GM19455 (cell line): ENCODE results near the gene EOLA1.
"Not testable (repeated sequence)": the region's sequence is repeated elsewhere in the genome, so short reads cannot be mapped to it uniquely, and the experiment has no call there.

Experiments used
- ATAC-seq: cut with Tn5 transposase; IDR thresholded peaks from one replicate; pipeline ENCODE4 v1.9.1; 2021; ENCODE audit not compliant: unreplicated experiment

The EOLA1 gene

DNA sequence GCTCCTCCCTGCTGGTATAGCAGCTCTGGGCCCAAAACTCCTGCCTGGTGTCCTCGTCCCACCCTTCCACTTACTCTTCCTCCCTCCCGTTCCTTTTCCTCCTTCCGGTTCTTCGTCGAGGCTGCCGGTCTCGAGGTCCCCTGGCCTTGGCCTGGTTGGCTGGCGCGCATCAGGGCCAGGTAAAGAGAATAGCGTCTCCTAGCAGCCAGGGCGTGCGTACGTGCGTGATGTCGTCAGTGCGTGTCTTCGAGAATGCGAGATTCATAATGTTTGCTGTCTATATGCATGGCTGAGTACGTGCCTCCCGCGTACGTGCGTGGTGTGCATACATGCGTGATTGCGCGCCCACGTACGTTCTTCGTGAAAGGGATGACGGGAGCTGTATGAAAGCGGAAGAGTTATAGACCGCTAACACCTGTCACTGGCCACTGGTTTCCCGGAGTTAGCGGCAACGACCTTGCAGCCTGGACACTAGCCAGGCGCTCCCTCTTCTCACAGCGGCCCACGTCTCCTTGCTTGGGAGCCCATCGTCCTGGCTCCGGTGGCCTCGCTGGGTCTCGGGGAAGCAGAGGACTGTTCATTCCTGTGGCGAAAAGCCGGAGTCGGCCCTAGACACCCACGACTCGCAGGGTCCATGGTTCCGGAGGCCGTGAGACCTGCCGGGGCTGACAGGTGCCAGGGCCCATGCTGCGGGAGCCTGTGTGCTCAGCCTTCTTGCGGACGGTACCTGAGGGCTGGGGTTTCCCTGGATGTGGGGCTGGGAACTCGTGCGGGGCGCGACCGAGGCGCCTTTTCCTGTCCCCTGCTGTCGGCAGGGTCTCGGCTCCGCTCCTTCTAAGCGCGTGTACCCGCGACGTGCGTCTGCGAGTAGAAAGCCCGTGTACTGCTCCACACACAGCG is at the start of gene EOLA1:
EOLA1 (plus strand) TSS at position 392 of the 900 bp plus-strand sequence. CDS start 4,619 bp downstream, outside the sequence.
- peak; percentile 79 for ATAC-seq

DNA sequence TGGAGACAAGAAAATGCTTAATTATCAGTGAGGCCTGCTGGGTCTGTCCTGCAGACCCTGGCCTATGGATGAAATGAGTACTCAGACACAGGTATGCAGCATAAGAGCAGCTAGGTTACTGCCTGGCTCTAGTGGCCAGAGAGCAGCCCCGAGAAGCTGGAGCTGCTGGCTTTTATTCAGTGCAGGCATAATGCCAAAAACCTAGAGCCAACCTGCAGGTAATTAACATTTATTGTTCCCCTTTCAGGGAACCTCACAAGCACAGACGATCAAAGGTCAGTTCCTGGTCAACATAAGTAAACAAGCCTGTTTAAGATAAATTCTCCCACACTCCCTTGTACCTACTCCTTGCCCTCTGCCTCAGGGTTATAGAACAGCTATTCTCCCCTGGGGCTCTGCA is 49.0 kb upstream of the EOLA1 start:
- no peak for ATAC-seq

DNA sequence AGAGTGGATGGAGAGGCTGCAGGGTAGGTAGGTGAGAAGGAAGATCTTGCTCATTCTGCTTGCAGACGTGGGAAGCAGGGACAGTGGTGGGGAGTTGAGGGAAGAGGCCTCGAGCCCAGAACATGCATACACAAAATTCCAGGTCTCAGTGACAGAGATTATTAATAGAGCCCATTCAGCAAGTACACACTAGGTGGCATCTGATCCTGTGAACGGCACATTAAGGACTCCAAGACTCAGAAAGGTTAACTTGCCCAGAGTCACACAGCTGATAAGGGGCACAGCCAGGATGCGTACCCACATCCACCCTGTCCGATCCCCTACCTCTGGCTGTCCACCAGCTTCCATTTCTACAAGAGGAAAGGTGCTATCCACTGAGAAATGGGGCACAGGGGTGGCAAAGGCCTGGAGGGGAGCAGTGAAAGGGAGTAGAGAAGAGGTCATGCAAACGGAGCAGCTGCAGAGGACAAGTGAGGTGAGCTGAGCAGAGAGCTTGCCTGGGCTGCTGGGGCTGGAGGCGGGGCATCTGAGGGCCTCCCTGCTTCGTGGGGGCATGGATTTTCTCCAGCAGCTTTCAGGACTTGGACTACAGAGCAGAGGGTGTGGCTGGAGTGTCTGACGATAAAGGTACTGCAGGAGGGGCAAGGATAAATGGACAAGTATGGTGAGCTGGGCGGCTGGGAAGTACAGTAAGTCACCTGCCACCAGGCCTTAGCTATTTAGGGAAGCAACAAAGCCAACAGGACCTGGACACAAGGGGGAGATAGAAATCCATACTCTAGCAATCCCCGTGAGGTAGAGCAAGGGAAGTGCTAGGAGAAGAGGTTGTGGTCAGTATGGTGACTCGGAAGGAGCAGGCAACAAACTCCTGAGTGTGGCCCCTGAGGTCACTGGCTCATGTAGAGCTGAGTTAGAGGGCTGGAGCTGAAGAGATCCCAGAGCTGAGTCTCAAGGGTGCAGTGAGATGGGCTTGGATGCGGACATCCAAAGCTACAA is 46.9 kb upstream of the EOLA1 start:
- ATAC-seq = no peak

DNA sequence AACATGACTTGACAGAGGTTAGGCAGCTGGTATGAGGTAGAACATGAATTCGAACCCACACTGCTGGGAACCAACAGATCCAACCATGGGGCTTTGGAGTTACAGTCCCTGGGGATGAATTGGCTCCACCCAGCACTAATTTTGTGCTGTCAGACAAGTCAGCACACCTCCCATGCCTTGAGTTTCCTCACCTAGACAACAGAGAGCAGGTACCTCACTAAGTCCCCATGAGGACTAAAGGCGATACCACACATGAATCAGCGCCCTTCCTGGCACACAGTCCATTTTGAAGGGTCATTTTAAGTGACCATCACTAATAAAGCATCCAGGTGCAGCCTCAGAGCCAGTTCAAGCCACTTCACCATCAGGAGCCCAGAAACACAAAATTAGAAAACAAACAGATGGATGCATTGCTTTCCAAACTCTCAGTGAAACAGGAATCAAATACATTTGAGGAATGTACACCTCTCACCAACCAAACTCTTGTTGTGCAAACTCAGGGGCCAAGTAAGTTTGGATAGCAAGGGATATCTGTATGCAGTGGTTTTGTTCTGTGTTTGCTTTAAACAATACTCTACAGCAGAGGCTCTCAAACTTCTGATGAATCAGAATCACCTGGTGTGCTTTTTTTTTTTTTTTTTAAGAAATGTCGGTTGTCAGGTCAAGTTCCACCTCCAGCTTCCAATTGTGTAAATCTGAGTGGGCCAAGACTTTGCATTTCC is 45.8 kb upstream of the EOLA1 start:
- ATAC-seq = no peak

DNA sequence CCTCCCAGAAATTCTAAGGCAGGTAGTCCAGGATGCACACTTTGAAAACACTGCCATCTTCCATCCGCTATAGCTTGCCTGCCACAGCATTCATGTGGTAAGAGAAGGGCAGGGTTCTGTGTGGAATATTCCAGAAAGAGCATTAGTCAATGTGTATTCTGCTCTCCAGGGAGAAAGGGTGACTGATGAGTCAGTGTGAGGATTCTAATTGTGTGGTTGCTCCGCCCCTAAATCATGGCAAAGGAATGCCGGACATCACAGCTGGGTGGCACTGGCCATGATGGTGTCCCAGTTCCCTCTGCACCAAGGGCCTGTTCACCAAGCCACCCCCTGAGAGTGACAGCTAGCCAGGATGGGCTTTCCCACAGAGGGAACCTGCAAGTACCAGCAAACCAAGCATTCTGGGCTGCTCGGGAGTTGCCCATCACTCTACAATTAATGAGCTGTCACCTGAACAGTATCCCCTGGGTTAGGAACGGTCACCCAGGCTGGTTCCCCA is 45.2 kb upstream of the EOLA1 start:
- no peak for ATAC-seq

DNA sequence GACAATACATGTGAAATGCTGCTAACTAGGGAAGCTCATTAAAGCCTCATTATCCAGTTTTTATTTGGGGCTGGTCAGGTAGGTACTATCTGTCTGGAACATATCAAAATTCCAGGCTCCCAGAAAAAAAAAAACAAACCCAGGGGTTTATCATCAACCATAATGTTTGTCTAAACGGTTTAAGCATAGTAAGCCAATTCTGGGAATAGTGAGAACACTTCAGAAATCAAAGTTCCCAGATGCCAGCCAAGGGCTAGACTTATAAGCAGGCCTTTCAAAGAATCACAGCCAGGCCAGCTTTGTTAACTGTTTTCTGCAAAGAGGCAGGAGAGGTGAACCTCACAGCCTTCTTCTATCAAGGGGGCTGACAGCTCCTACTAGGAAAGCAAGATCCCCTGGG is 43.8 kb upstream of the EOLA1 start:
- ATAC-seq = no peak

- no peak for ATAC-seq
Measured at GRCh38 chrX:149497626-149498025, 43.2 kb upstream of the EOLA1 start.

- ATAC-seq = no peak
Measured at GRCh38 chrX:149498767-149499166, 42.0 kb upstream of the EOLA1 start.

DNA sequence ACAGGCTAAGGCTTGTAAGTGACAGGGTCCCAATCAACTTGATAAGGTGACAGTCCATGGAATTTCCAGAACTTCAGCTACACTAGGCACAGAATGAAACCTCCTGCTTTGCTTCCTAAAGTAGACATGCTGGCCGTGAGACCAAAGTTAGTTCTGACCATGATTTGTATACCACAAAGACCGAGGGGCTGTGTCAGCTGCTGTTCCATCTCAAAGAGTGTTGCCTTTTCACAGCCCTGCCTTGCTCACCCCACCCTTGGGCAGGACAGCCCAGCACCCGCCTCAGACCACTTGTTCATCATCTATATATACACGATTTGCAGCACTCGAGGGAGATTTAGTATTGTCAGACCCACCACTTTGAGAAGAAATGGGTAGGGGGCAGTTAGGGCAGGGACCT is 41.0 kb upstream of the EOLA1 start:
- ATAC-seq = no peak

DNA sequence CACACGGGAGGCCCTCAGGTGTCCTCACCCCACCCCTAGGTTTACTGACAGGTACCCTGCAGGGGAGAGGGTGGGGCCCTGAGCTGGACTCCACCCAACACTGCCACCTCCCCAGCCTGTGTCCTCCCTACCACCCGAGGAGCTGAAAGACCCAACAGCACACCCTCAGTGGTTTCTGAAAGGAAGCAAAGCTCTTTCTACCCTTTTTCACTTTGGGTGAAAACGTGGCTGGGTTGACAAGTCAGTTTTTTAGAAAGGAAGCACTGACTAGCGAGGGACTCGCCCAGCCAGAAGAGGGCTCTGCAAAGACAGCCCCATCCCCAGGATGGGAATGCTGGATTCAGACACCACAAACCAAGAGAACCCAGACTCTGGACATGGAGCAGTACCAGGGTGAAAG is 37.9 kb upstream of the EOLA1 start:
- ATAC-seq = not testable (repeated sequence)

DNA sequence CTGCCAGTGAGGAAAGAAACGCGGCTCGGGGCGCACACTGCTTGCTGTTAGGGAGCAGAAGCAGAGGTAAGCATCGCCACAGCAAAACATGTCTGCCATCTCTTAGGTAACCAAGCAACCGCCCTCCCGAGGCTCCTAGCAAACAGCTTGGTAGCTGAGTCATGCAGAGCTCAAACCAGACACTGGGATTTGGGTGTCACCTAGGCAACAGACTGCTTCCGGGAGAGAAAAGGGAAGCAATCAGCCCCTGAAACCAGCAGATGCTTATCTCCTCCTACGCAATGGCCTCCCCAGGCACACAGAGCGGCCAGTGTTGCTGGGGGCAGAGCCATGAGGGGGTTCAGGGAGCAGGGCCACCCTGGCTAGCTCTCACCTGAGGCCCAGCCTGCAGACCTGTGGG is 37.4 kb upstream of the EOLA1 start:
- peak; percentile 64 for ATAC-seq

DNA sequence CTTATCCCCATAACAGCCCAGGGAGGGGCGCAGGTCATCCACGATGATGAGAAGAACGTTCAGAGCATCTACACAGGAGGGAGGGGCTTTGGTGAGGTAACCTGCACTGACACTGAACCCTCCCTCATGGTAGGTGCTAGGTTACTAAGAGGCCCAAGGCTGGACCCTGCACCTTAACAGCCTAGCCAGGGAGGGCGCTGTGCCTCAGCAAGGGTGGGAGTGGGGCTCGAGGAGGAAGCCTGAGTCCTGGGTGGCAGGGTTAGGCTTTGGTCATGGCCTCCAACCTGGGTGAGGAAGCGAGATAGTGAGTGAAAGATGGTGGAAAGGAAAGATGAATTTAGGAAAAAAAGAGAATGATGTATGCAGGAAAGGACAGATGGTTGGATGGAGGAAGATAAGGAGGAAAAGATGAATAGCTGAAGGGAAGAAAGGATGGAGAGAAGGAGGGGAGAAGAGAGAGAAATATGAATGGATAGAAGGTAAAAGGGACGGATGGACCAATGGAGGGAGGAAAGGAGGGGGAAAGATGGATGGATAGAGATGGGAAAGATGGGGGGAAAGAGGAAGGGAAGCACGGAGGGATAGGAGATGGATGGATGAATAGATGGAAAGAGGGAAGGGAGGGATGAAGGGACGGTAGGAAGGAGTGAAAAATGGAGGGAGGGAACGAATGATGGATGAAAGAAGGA is 36.4 kb upstream of the EOLA1 start:
- peak; percentile 41 for ATAC-seq

- ATAC-seq = peak; percentile 70
Measured at GRCh38 chrX:149504915-149505651, 35.7 kb upstream of the EOLA1 start, which contains the start of gene IDS. TSS of gene IDS (minus strand) at chrX:149505306. CDS start at chrX:149505137, 169 bp downstream.

DNA sequence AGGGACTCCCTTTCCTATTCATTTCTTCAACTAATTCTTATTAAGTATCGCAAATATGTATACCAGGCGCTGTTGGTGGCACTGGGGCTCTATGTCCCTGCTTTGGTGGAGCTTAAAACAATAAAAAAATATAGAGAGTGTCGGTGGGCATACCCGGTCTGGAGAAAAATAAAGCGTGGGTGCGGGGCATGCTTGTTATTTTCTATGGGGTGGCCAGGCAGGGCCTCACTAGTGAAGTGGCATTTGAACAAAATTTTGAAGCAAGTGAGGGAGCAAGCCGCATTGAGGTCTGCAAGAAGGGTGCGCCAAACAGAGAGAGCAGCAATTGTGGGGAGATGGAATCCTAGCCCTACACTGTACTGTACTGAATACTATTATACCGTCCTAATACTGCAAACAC is 35.1 kb upstream of the EOLA1 start:
- no peak for ATAC-seq

GRCh38 chrX:149506349-149506748 is 34.5 kb upstream of the EOLA1 start:
- ATAC-seq = no peak

GRCh38 chrX:149508467-149508866 is 32.3 kb upstream of the EOLA1 start:
- ATAC-seq = no peak

DNA sequence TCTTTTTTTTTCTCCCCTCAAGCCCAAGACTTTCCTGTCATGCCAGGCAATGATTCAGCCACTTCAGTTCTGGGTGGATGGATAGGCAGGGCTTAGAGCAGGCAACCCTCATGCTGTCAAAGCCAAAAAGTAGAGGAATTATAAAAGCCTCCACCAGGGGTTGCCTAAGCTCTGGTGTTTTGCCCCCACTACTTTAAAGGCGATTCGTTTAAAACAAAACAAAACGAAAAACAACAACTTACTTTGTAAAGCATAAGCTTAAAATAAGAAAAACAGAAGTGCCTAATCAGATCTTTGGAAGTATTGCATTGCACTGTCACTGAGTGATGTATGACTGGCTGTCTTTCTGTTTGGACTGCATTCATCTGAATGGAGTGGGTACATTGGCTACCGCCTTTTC is 30.4 kb upstream of the EOLA1 start:
- ATAC-seq = no peak

DNA sequence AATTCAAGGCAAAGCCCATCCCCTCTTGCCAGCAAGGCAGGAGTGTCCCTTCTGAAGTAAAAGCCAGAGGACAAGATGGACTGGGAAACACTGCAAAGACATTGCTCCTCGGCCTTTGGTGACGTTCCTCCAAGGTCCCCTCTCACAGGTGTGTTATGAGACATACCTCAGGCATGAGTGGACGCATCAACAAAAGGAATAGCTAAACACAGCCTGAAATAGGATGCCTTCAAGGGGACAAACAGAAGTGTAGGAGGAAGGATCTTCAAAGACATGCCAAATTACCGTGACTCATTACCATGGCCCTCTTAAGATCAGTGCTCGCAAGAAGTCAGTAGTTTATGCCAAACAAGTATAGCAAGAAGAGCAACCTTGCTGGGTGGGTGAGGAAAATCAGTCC is 29.7 kb upstream of the EOLA1 start:
- no peak for ATAC-seq

- ATAC-seq = peak; percentile 84
Measured at GRCh38 chrX:149512225-149512885, 28.5 kb upstream of the EOLA1 start.
